CD14-positive monocyte (primary cell): Measurements from ENCODE around the gene CLIC1. TPM values are rescaled to one million over a fixed set of nuclear protein-coding genes. Genes with fewer than 3 reads are reported as not detected.

Experiments
- DNase-seq, 3 donors: peaks; one replicate each; pipeline ENCODE4 v3.0.0-alpha.2; 2011 to 2022
- H2AFZ ChIP-seq: 2 replicates; pipeline ENCODE4 v1.6.0; 2012; ENCODE audit warnings: mild to moderate bottlenecking, low read depth, low read length, inconsistent platforms; ENCODE audit not compliant: insufficient read depth, poor library complexity, severe bottlenecking
- H3K27ac ChIP-seq, 2 donors: 1 replicate in 1 of 2; 2 replicates in 1 of 2; pipeline ENCODE4 v1.5.1; 2012 to 2013; ENCODE audit warnings: low read length in 2 of 2, control low read depth in 1 of 2, inconsistent platforms in 1 of 2, low read depth in 1 of 2, mild to moderate bottlenecking in 1 of 2
- H3K27me3 ChIP-seq, 2 donors: one replicate each; pipeline versions ENCODE4 v1.6.0 to v1.6.1; 2011 to 2013; ENCODE audit warnings: low read length in 2 of 2; ENCODE audit not compliant: control insufficient read depth in 2 of 2, insufficient read depth in 2 of 2
- H3K36me3 ChIP-seq, 2 donors: replicated peaks in 1 of 2; 1 replicate in 1 of 2; 2 replicates in 1 of 2; pipeline versions ENCODE4 v1.5.1 to v1.6.1; 2012 to 2013; ENCODE audit warnings: low read length in 2 of 2, control low read depth in 1 of 2, inconsistent platforms in 1 of 2, mild to moderate bottlenecking in 1 of 2; ENCODE audit not compliant: insufficient read depth in 2 of 2, control insufficient read depth in 1 of 2
- H3K4me1 ChIP-seq, 2 donors: 1 replicate in 1 of 2; 2 replicates in 1 of 2; pipeline versions ENCODE4 v1.5.1 to v1.6.1; 2012 to 2013; ENCODE audit warnings: low read length in 2 of 2, control low read depth in 1 of 2, inconsistent platforms in 1 of 2, mild to moderate bottlenecking in 1 of 2, moderate library complexity in 1 of 2; ENCODE audit not compliant: insufficient read depth in 2 of 2, control insufficient read depth in 1 of 2
- H3K4me2 ChIP-seq: replicated peaks from 2 replicates; pipeline ENCODE3; 2012; ENCODE audit warnings: low read length, moderate library complexity, mild to moderate bottlenecking; ENCODE audit not compliant: poor library complexity, severe bottlenecking; ENCODE audit errors: extremely low read depth
- H3K4me3 ChIP-seq, 3 experiments: fragments of 200-600 bp in 1 of 3; sonication (generic) in 1 of 3; replicated peaks in 1 of 3; 1 replicate in 2 of 3; 2 replicates in 1 of 3; pipeline ENCODE4 v1.5.1; 2011 to 2013; ENCODE audit warnings: low read length in 3 of 3, mild to moderate bottlenecking in 3 of 3, control low read depth in 2 of 3, low read depth in 2 of 3, inconsistent platforms in 1 of 3, moderate library complexity in 1 of 3
- H3K79me2 ChIP-seq: 2 replicates; pipeline ENCODE4 v1.6.0; 2012; ENCODE audit warnings: mild to moderate bottlenecking, control low read depth, inconsistent platforms, low read length, moderate library complexity; ENCODE audit not compliant: insufficient read depth
- H3K9ac ChIP-seq: 2 replicates; pipeline ENCODE4 v1.6.0; 2017; ENCODE audit warnings: low read length, mild to moderate bottlenecking; ENCODE audit not compliant: insufficient read depth, poor library complexity, severe bottlenecking
- H3K9me3 ChIP-seq, 2 donors: replicated peaks in 1 of 2; 1 replicate in 1 of 2; 2 replicates in 1 of 2; pipeline versions ENCODE4 v1.5.1 to v1.6.1; 2012 to 2013; ENCODE audit warnings: low read length in 2 of 2, control low read depth in 1 of 2; ENCODE audit not compliant: control insufficient read depth in 1 of 2, insufficient read depth in 1 of 2
- H4K20me1 ChIP-seq: 2 replicates; pipeline ENCODE4 v1.6.0; 2012; ENCODE audit warnings: mild to moderate bottlenecking, low read length, control low read depth, moderate library complexity; ENCODE audit not compliant: insufficient read depth
- H3K27ac Mint-ChIP-seq, 7 donors: one replicate each; pipeline ENCODE4 v1.8.0; 2020; ENCODE audit warnings: mild to moderate bottlenecking in 7 of 7, mixed read lengths in 7 of 7, moderate library complexity in 6 of 7, inconsistent platforms in 2 of 7
- H3K27me3 Mint-ChIP-seq, 3 donors: one replicate each; pipeline ENCODE4 v1.8.0; 2021 to 2022; ENCODE audit warnings: low read depth in 3 of 3, mild to moderate bottlenecking in 3 of 3, mixed read lengths in 3 of 3, moderate library complexity in 3 of 3, inconsistent platforms in 1 of 3
- H3K36me3 Mint-ChIP-seq, 2 donors: one replicate each; pipeline ENCODE4 v1.8.0; 2020; ENCODE audit warnings: mixed read lengths in 2 of 2, inconsistent platforms in 1 of 2, mild to moderate bottlenecking in 1 of 2
- H3K4me1 Mint-ChIP-seq: one replicate; pipeline ENCODE4 v1.8.0; 2020; ENCODE audit warnings: mild to moderate bottlenecking, mixed read lengths
- H3K4me3 Mint-ChIP-seq, 2 donors: one replicate each; pipeline ENCODE4 v1.8.0; 2020; ENCODE audit warnings: mild to moderate bottlenecking in 2 of 2, mixed read lengths in 2 of 2, moderate library complexity in 1 of 2
- H3K9me3 Mint-ChIP-seq, 7 donors: one replicate each; pipeline ENCODE4 v1.8.0; 2020 to 2022; ENCODE audit warnings: mixed read lengths in 7 of 7, mild to moderate bottlenecking in 6 of 7, moderate library complexity in 6 of 7, inconsistent platforms in 2 of 7
- WGBS: methylation state at CpG from one replicate; pipeline ENCODE4 v1.1.5; 2013; ENCODE audit warnings: missing lambda C conversion rate; ENCODE audit not compliant: insufficient coverage; 5-methylcytosine and 5-hydroxymethylcytosine counted together
- intact Hi-C, 2 donors: fragments of 100-400 bp; cut with micrococcal nuclease; formaldehyde crosslinking; loops; one replicate each; pipeline versions ENCODE4 v1.15.0 to v1.15.1; 2023
- polyA plus RNA-seq, 3 donors: library from polyadenylated mRNA; depleted of rRNA in 1 of 3; unstranded in 2 of 3; stranded (reverse) in 1 of 3; fragments of 300-500 nt in 2 of 3; fragments of >200 nt in 1 of 3; fragmentation: Illumina TruSeq in 2 of 3; gene quantifications; 1 replicate in 2 of 3; 2 replicates in 1 of 3; pipeline ENCODE4 v1.2.3, GENCODE V29; 2012 to 2021
- TF ChIP-seq, protein P1 (sequence below): fragments of 200-600 bp; IDR thresholded peaks from one replicate; pipeline ENCODE4 v1.8.0; 2022; ENCODE audit warnings: antibody characterized with exemption, mild to moderate bottlenecking

Gene CLIC1
- polyA plus RNA-seq, 3 donors: 676 to 1,304 (median 1,196) TPM

DNA sequence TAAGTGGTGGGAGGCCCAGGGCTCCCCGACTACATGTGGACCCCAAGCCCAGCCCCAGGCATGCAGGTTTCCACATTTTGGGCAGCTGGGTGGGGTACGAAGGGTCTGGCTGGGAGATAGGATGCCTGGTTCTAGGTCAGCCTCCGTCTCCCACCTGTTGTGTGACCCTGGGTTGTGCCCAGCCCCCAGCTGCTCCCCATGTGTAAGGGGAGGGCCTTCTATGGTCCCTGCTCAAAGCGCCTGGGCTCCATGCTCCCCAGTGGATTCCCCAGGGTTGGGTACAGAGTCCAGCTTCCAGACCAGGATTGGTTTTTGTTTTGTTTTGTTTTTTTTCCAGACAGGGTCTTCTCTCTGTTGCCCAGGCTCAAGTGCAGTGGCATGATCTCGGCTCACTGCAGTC lies 41.9 kb upstream of the CLIC1 start:
- peak overlapping the region in 4 of 7 donors; percentile 15 to 74 (median 36) for H3K27ac Mint-ChIP-seq
- no peak overlapping the region for H3K4me3 ChIP-seq
- H3K4me2 ChIP-seq: no peak overlapping the region
- 98% methylated on average over 5 of the region's 5 CpGs for WGBS
- H3K4me3 Mint-ChIP-seq: no peak overlapping the region
- peaks cover 15% of the 10 kb centered on the region for H3K4me1 Mint-ChIP-seq
- H3K27me3 Mint-ChIP-seq: peaks cover 0 to 3% (median 2%) of the 10 kb centered on the region in 3 donors
- H3K27me3 ChIP-seq: no peaks in the 10 kb centered on the region
- intact Hi-C loops: no loop called here
- H3K9me3 ChIP-seq: no peaks in the 10 kb centered on the region
- peaks cover 51 to 54% of the 10 kb centered on the region in 2 donors for H3K36me3 ChIP-seq
- H3K36me3 Mint-ChIP-seq: peaks cover 42 to 58% of the 10 kb centered on the region in 2 donors
- H3K4me1 ChIP-seq: peaks cover 13 to 15% of the 10 kb centered on the region in 2 donors
- no peaks in the 10 kb centered on the region for H3K79me2 ChIP-seq
- H2AFZ ChIP-seq: no peak overlapping the region
- no peaks in the 10 kb centered on the region for H4K20me1 ChIP-seq
- TF ChIP-seq, protein P1, sequence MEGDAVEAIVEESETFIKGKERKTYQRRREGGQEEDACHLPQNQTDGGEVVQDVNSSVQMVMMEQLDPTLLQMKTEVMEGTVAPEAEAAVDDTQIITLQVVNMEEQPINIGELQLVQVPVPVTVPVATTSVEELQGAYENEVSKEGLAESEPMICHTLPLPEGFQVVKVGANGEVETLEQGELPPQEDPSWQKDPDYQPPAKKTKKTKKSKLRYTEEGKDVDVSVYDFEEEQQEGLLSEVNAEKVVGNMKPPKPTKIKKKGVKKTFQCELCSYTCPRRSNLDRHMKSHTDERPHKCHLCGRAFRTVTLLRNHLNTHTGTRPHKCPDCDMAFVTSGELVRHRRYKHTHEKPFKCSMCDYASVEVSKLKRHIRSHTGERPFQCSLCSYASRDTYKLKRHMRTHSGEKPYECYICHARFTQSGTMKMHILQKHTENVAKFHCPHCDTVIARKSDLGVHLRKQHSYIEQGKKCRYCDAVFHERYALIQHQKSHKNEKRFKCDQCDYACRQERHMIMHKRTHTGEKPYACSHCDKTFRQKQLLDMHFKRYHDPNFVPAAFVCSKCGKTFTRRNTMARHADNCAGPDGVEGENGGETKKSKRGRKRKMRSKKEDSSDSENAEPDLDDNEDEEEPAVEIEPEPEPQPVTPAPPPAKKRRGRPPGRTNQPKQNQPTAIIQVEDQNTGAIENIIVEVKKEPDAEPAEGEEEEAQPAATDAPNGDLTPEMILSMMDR: no peak
- no peak overlapping the region for H3K9ac ChIP-seq
- no peak for DNase-seq
- H3K27ac ChIP-seq: no peak overlapping the region
- H3K9me3 Mint-ChIP-seq: no peaks in the 10 kb centered on the region

- Histone ChIP-seq H2AFZ (no peak overlapping the region), H3K79me2 (no peaks in the 10 kb centered on the region), H3K36me3 (peaks cover 46 to 49% of the 10 kb centered on the region in 2 donors), H3K9ac (peak overlapping the region; percentile 46), H3K27ac (no peak overlapping the region), H3K4me2 (no peak overlapping the region), H3K27me3 (no peaks in the 10 kb centered on the region), H3K9me3 (no peaks in the 10 kb centered on the region), H4K20me1 (no peaks in the 10 kb centered on the region), H3K4me3 (no peak overlapping the region), H3K4me1 (peaks cover 13 to 15% of the 10 kb centered on the region in 2 donors)
- intact Hi-C loops: no loop called here
- peak overlapping the region in 6 of 7 donors; percentile 15 to 74 (median 31) for H3K27ac Mint-ChIP-seq
- no peak overlapping the region for H3K4me3 Mint-ChIP-seq
- H3K27me3 Mint-ChIP-seq: peaks cover 0 to 3% (median 2%) of the 10 kb centered on the region in 3 donors
- H3K9me3 Mint-ChIP-seq: no peaks in the 10 kb centered on the region
- WGBS: 96% methylated on average over 4 of the region's 5 CpGs
- DNase-seq: no peak
- H3K36me3 Mint-ChIP-seq: peaks cover 37 to 53% of the 10 kb centered on the region in 2 donors
- TF ChIP-seq, protein P1: no peak
- H3K4me1 Mint-ChIP-seq: peaks cover 15% of the 10 kb centered on the region
Observed at GRCh38 chr6:31777667-31778050, 41.3 kb upstream of the CLIC1 start.
